Measurements from ENCODE around the gene MPRIP.

GRCh38 chr17:17171186-17171585 is 128.9 kb downstream of the MPRIP start:
- TF ChIP-seq CTCF (IDR thresholded peaks at IDR 0.05), result no peak
- TF ChIP-seq POLR2A (IDR thresholded peaks at IDR 0.05), result no peak
- no peak for TF ChIP-seq POLR2AphosphoS5 (IDR thresholded peaks at IDR 0.05)
